Fibroblast of lung (primary cell): Measurements from ENCODE around the gene LRAT. TPM values are rescaled to one million over a fixed set of nuclear protein-coding genes. Genes with fewer than 3 reads are reported as not detected.

Source experiments
- DNase-seq, 2 donors: peaks; one replicate each; pipeline versions ENCODE4 v3.0.0 to v3.0.0-alpha.2; 2010; ENCODE audit warnings: low read depth in 2 of 2
- H2AFZ ChIP-seq: 2 replicates; pipeline ENCODE4 v1.5.1; 2012; ENCODE audit warnings: low read length, control low read depth, inconsistent platforms
- H3K27ac ChIP-seq: 2 replicates; pipeline ENCODE4 v1.5.1; 2011; ENCODE audit warnings: low read length, control low read depth; ENCODE audit not compliant: insufficient read depth
- H3K27me3 ChIP-seq: 2 replicates; pipeline ENCODE4 v1.5.1; 2011; ENCODE audit warnings: mild to moderate bottlenecking, low read length; ENCODE audit not compliant: control insufficient read depth, insufficient read depth
- H3K36me3 ChIP-seq: 2 replicates; pipeline ENCODE4 v1.5.1; 2011; ENCODE audit warnings: low read length; ENCODE audit not compliant: control insufficient read depth, insufficient read depth
- H3K4me1 ChIP-seq: 2 replicates; pipeline ENCODE4 v1.5.1; 2011; ENCODE audit warnings: low read length; ENCODE audit not compliant: control insufficient read depth, insufficient read depth; ENCODE audit errors: extremely low read depth
- H3K4me2 ChIP-seq: 2 replicates; pipeline ENCODE4 v1.5.1; 2011; ENCODE audit warnings: low read length, control low read depth; ENCODE audit not compliant: insufficient read depth; ENCODE audit errors: extremely low read depth
- H3K4me3 ChIP-seq, 4 experiments: fragments of 200-600 bp in 1 of 4; sonication (generic) in 1 of 4; replicated peaks in 1 of 4; 2 replicates each; pipeline ENCODE4 v1.5.1; 2011 to 2016; ENCODE audit warnings: low read length in 4 of 4, low read depth in 3 of 4, mild to moderate bottlenecking in 3 of 4, control low read depth in 2 of 4, inconsistent platforms in 1 of 4, mixed read lengths in 1 of 4; ENCODE audit not compliant: insufficient read depth in 1 of 4; ENCODE audit errors: control extremely low read depth in 1 of 4
- H3K79me2 ChIP-seq: 2 replicates; pipeline ENCODE4 v1.5.1; 2012; ENCODE audit warnings: mild to moderate bottlenecking, low read length, inconsistent platforms; ENCODE audit not compliant: control insufficient read depth, insufficient read depth
- H3K9ac ChIP-seq: 2 replicates; pipeline ENCODE4 v1.5.1; 2011; ENCODE audit warnings: mild to moderate bottlenecking, low read length, control low read depth; ENCODE audit not compliant: insufficient read depth
- H3K9me3 ChIP-seq: 2 replicates; pipeline ENCODE4 v1.5.1; 2012; ENCODE audit warnings: low read depth, low read length; ENCODE audit not compliant: control insufficient read depth, insufficient read depth
- H4K20me1 ChIP-seq: 2 replicates; pipeline ENCODE4 v1.5.1; 2011; ENCODE audit warnings: low read length; ENCODE audit not compliant: control insufficient read depth, insufficient read depth; ENCODE audit errors: extremely low read depth
- CTCF ChIP-seq, 2 donors: IDR thresholded peaks in 1 of 2; conservative IDR thresholded peaks in 1 of 2; 1 replicate in 1 of 2; 2 replicates in 1 of 2; pipeline ENCODE4 v1.5.1; 2011 to 2012; ENCODE audit warnings: low read length in 2 of 2, control low read depth in 1 of 2, inconsistent platforms in 1 of 2, low read depth in 1 of 2, mild to moderate bottlenecking in 1 of 2
- EZH2 ChIP-seq: IDR thresholded peaks from 2 replicates; pipeline ENCODE4 v1.5.1; 2012; ENCODE audit warnings: low read length, control low read depth, mild to moderate bottlenecking; ENCODE audit errors: missing control alignments
- polyA plus RNA-seq, 2 donors: library from polyadenylated mRNA; depleted of rRNA in 1 of 2; stranded (reverse) in 1 of 2; unstranded in 1 of 2; fragments of >200 nt; gene quantifications; 2 replicates each; pipeline ENCODE4 v1.2.1, GENCODE V29; 2011 to 2012; ENCODE audit warnings: missing spikeins in 1 of 2
- total RNA-seq: library from RNA; depleted of rRNA; stranded (reverse); fragments of >200 nt; gene quantifications from 2 replicates; pipeline ENCODE4 v1.2.1, GENCODE V29; 2014

LRAT gene
- total and polyA plus RNA-seq, 2 donors (not counting 1 experiment from before 2014, with no cell fraction given) = under 0.01 to 0.03 TPM

- no peak overlapping the region for H3K4me2 ChIP-seq
- H3K27me3 ChIP-seq = no peaks in the 10 kb centered on the region
- no peaks in the 10 kb centered on the region for H3K79me2 ChIP-seq
- H3K4me3 ChIP-seq = no peak overlapping the region
- no peak overlapping the region for H3K9ac ChIP-seq
- no peaks in the 10 kb centered on the region for H3K4me1 ChIP-seq
- no peak overlapping the region for H3K27ac ChIP-seq
- no peaks in the 10 kb centered on the region for H3K9me3 ChIP-seq
- DNase-seq = no peak
- no peaks in the 10 kb centered on the region for H4K20me1 ChIP-seq
- H2AFZ ChIP-seq = no peak overlapping the region
- TF ChIP-seq EZH2 (no peak), CTCF (conservative IDR thresholded peaks at IDR 0.05 in 1 of 2, IDR thresholded peaks at IDR 0.05 in 1 of 2; ENCODE audit: low read depth in 1 of 2, low read length in 2 of 2) (no peak)
- no peaks in the 10 kb centered on the region for H3K36me3 ChIP-seq
Measured at GRCh38 chr4:154778264-154778663, 34.5 kb downstream of the LRAT start.

GRCh38 chr4:154779362-154779947 lies 35.7 kb downstream of the LRAT start:
- TF ChIP-seq EZH2 (no peak), CTCF (conservative IDR thresholded peaks at IDR 0.05 in 1 of 2, IDR thresholded peaks at IDR 0.05 in 1 of 2; ENCODE audit: low read depth in 1 of 2, low read length in 2 of 2) (peak; percentile 45 to 65)
- no peaks in the 10 kb centered on the region for H3K36me3 ChIP-seq
- no peak overlapping the region for H3K4me2 ChIP-seq
- no peaks in the 10 kb centered on the region for H3K9me3 ChIP-seq
- no peaks in the 10 kb centered on the region for H3K27me3 ChIP-seq
- H4K20me1 ChIP-seq = no peaks in the 10 kb centered on the region
- no peaks in the 10 kb centered on the region for H3K79me2 ChIP-seq
- no peak overlapping the region for H3K4me3 ChIP-seq
- no peak overlapping the region for H2AFZ ChIP-seq
- DNase-seq = peak; percentile 39 to 65
- no peak overlapping the region for H3K9ac ChIP-seq
- H3K27ac ChIP-seq = no peak overlapping the region
- H3K4me1 ChIP-seq = no peaks in the 10 kb centered on the region

GRCh38 chr4:154781126-154781982 lies 37.6 kb downstream of the LRAT start, which contains the start of gene RBM46:
Gene RBM46 (plus strand): TSS chr4:154781272. CDS start chr4:154796753, 15,481 bp downstream.
- Histone ChIP-seq H3K4me3 (peak within 1 kb of the TSS in 1 of 4 experiments; percentile 5), H2AFZ (no peak within 1 kb of the TSS)
- no peak for DNase-seq

More at GRCh38 chr4:154781126-154781982, 37.6 kb downstream of the LRAT start, which contains the start of gene RBM46:
- no peaks in the 10 kb centered on the region for H3K27me3 ChIP-seq
- no peak within 1 kb of the TSS for H3K4me2 ChIP-seq
- no peaks in the 10 kb centered on the region for H3K9me3 ChIP-seq
- H4K20me1 ChIP-seq = no peaks in the 10 kb centered on the region
- H3K79me2 ChIP-seq = no peaks in the 10 kb centered on the region
- H3K27ac ChIP-seq = no peak within 1 kb of the TSS
- no peaks in the 10 kb centered on the region for H3K4me1 ChIP-seq
- H3K36me3 ChIP-seq = no peaks in the 10 kb centered on the region
- TF ChIP-seq CTCF (conservative IDR thresholded peaks at IDR 0.05 in 1 of 2, IDR thresholded peaks at IDR 0.05 in 1 of 2; ENCODE audit: low read depth in 1 of 2, low read length in 2 of 2) (no peak), EZH2 (no peak)
- no peak within 1 kb of the TSS for H3K9ac ChIP-seq
